IMR-90 (cell line): ENCODE results near the gene ACACB. TPM values are rescaled to one million over a fixed set of nuclear protein-coding genes. Genes with fewer than 3 reads are reported as not detected.

ENCODE experiments used
- ATAC-seq: fragments of 200-7000 bp; cut with Tn5 transposase; 2 replicates; pipeline ENCODE4 v1.9.1; 2020; ENCODE audit warnings: low read depth, mild to moderate bottlenecking, moderate library complexity
- BruUV-seq: library from RNA; stranded (reverse); fragments of 400-500 nt; replicated peaks from 2 replicates; lab custom pipeline; 2021; lab: Mats Ljungman, UMichigan
- CTCF ChIA-PET: fragments of 300-600 bp; formaldehyde crosslinking; extraction: SDS; loops from one replicate; lab custom pipeline; 2021; ENCODE audit warnings: antibody characterized with exemption; lab: Yijun Ruan, JAX
- POLR2A ChIA-PET: fragments of 300-600 bp; sonication (Branson Sonifier 250); formaldehyde crosslinking; loops from one replicate; lab custom pipeline; 2022; ENCODE audit warnings: antibody characterized with exemption; ENCODE audit not compliant: unreplicated experiment; lab: Charles Lee
- DNase-seq: peaks from one replicate; pipeline ENCODE4 v3.0.0; 2013
- H2AFZ ChIP-seq: replicated peaks from 2 replicates; pipeline ENCODE3; 2013; ENCODE audit warnings: low read length, mild to moderate bottlenecking; ENCODE audit not compliant: poor library complexity
- H2AK5ac ChIP-seq: 2 replicates; pipeline ENCODE4 v1.6.1; 2013; ENCODE audit warnings: low read depth, low read length, inconsistent platforms
- H2AK9ac ChIP-seq: replicated peaks from 2 replicates; pipeline ENCODE3; 2013; ENCODE audit warnings: mild to moderate bottlenecking, low read depth, low read length, moderate library complexity; ENCODE audit not compliant: poor library complexity
- H2BK120ac ChIP-seq: 2 replicates; pipeline ENCODE4 v1.6.1; 2013; ENCODE audit warnings: low read depth, low read length, inconsistent platforms
- H2BK15ac ChIP-seq: 3 replicates; pipeline ENCODE4 v1.6.1; 2013; ENCODE audit warnings: low read depth, low read length, inconsistent platforms
- H2BK20ac ChIP-seq: 2 replicates; pipeline ENCODE4 v1.6.1; 2013; ENCODE audit warnings: low read depth, mild to moderate bottlenecking, inconsistent platforms, low read length, moderate library complexity
- H2BK5ac ChIP-seq: 2 replicates; pipeline ENCODE4 v1.6.1; 2013; ENCODE audit warnings: mild to moderate bottlenecking, low read depth, low read length, inconsistent platforms; ENCODE audit not compliant: poor library complexity, severe bottlenecking
- H3K14ac ChIP-seq: replicated peaks from 2 replicates; pipeline ENCODE4 v1.6.1; 2013; ENCODE audit warnings: low read depth, low read length, inconsistent platforms
- H3K18ac ChIP-seq: 2 replicates; pipeline ENCODE4 v1.6.1; 2013; ENCODE audit warnings: low read depth, low read length, control low read depth
- H3K23ac ChIP-seq: 2 replicates; pipeline ENCODE4 v1.6.1; 2013; ENCODE audit warnings: low read depth, low read length, inconsistent platforms
- H3K27ac ChIP-seq: 2 replicates; pipeline ENCODE4 v1.5.1; 2013; ENCODE audit warnings: mild to moderate bottlenecking, control low read depth, low read length; ENCODE audit not compliant: insufficient read depth
- H3K27me3 ChIP-seq: 2 replicates; pipeline ENCODE4 v1.6.1; 2013; ENCODE audit warnings: low read length; ENCODE audit not compliant: control insufficient read depth, insufficient read depth
- H3K36me3 ChIP-seq: 2 replicates; pipeline ENCODE4 v1.6.1; 2013; ENCODE audit warnings: low read length, mixed read lengths; ENCODE audit not compliant: control insufficient read depth, insufficient read depth
- H3K4ac ChIP-seq: 2 replicates; pipeline ENCODE4 v1.6.1; 2013; ENCODE audit warnings: low read depth, low read length, inconsistent platforms
- H3K4me1 ChIP-seq: 2 replicates; pipeline ENCODE4 v1.6.1; 2013; ENCODE audit warnings: low read length, mixed read lengths; ENCODE audit not compliant: control insufficient read depth, insufficient read depth
- H3K4me2 ChIP-seq: 2 replicates; pipeline ENCODE4 v1.6.1; 2013; ENCODE audit warnings: low read depth, mild to moderate bottlenecking, control low read depth, low read length, moderate library complexity
- H3K4me3 ChIP-seq: 2 replicates; pipeline ENCODE4 v1.5.1; 2013; ENCODE audit warnings: low read depth, mild to moderate bottlenecking, control low read depth, low read length, moderate library complexity; ENCODE audit not compliant: insufficient read depth
- H3K56ac ChIP-seq: 2 replicates; pipeline ENCODE4 v1.6.1; 2013; ENCODE audit warnings: low read length, inconsistent platforms; ENCODE audit not compliant: insufficient read depth; ENCODE audit errors: extremely low read depth
- H3K79me1 ChIP-seq, 2 experiments: 2 replicates each; pipeline ENCODE4 v1.6.1; 2013; ENCODE audit warnings: low read length in 2 of 2, inconsistent platforms in 1 of 2, low read depth in 1 of 2
- H3K9ac ChIP-seq: 2 replicates; pipeline ENCODE4 v1.6.1; 2013; ENCODE audit warnings: low read depth, low read length, control low read depth
- H3K9me1 ChIP-seq: 2 replicates; pipeline ENCODE4 v1.6.1; 2013; ENCODE audit warnings: low read length, inconsistent platforms; ENCODE audit not compliant: insufficient read depth
- H3K9me3 ChIP-seq: 2 replicates; pipeline ENCODE4 v1.6.1; 2013; ENCODE audit warnings: low read length; ENCODE audit not compliant: control insufficient read depth, insufficient read depth
- H4K20me1 ChIP-seq: 2 replicates; pipeline ENCODE4 v1.6.1; 2013; ENCODE audit warnings: low read length, inconsistent platforms; ENCODE audit not compliant: insufficient read depth
- H4K5ac ChIP-seq: 2 replicates; pipeline ENCODE4 v1.6.1; 2013; ENCODE audit warnings: mild to moderate bottlenecking, low read depth, low read length, control low read depth
- H4K8ac ChIP-seq, 2 experiments: 2 replicates each; pipeline ENCODE4 v1.6.1; 2013; ENCODE audit warnings: low read depth in 2 of 2, low read length in 2 of 2, control low read depth in 1 of 2, inconsistent platforms in 1 of 2
- H4K91ac ChIP-seq: 2 replicates; pipeline ENCODE4 v1.6.1; 2013; ENCODE audit warnings: low read depth, low read length, inconsistent platforms; ENCODE audit not compliant: insufficient read depth
- BHLHE40 ChIP-seq: fragments of 150-350 bp; IDR thresholded peaks from 2 replicates; pipeline ENCODE4 v1.6.1; 2016; ENCODE audit warnings: mild to moderate bottlenecking, low read depth, low read length
- CEBPB ChIP-seq: IDR thresholded peaks from 2 replicates; pipeline ENCODE4 v1.6.1; 2012; ENCODE audit warnings: low read depth, low read length, improper control_type of control experiment
- CHD1 ChIP-seq: IDR thresholded peaks from 2 replicates; pipeline ENCODE4 v1.6.1; 2012; ENCODE audit warnings: low read depth, low read length, improper control_type of control experiment
- FOS ChIP-seq: fragments of 150-350 bp; IDR thresholded peaks from 2 replicates; pipeline ENCODE4 v1.6.1; 2016; ENCODE audit warnings: low read depth, low read length
- MAFK ChIP-seq: IDR thresholded peaks from 2 replicates; pipeline ENCODE4 v1.6.1; 2012; ENCODE audit warnings: low read depth, low read length, improper control_type of control experiment
- MAZ ChIP-seq: IDR thresholded peaks from 2 replicates; pipeline ENCODE4 v1.6.1; 2012; ENCODE audit warnings: low read depth, mild to moderate bottlenecking, low read length, improper control_type of control experiment, moderate library complexity, borderline replicate concordance
- MXI1 ChIP-seq: IDR thresholded peaks from 2 replicates; pipeline ENCODE4 v1.6.1; 2012; ENCODE audit warnings: low read depth, mild to moderate bottlenecking, low read length, moderate library complexity, borderline replicate concordance
- NFE2L2 ChIP-seq: fragments of 150-350 bp; IDR thresholded peaks from 2 replicates; pipeline ENCODE4 v1.6.1; 2016; ENCODE audit warnings: low read depth, mild to moderate bottlenecking, low read length
- POLR2A ChIP-seq: IDR thresholded peaks from 2 replicates; pipeline ENCODE4 v1.6.1; 2012; ENCODE audit warnings: mild to moderate bottlenecking, low read depth, low read length
- RAD21 ChIP-seq: IDR thresholded peaks from 2 replicates; pipeline ENCODE4 v1.6.1; 2012; ENCODE audit warnings: low read length, improper control_type of control experiment
- RCOR1 ChIP-seq: IDR thresholded peaks from 2 replicates; pipeline ENCODE4 v1.6.1; 2012; ENCODE audit warnings: mild to moderate bottlenecking, low read length, improper control_type of control experiment; ENCODE audit not compliant: insufficient replicate concordance
- RFX5 ChIP-seq: IDR thresholded peaks from 2 replicates; pipeline ENCODE4 v1.8.0; 2012; ENCODE audit warnings: low read depth, mild to moderate bottlenecking, low read length, moderate library complexity
- SMC3 ChIP-seq: fragments of 150-350 bp; IDR thresholded peaks from 2 replicates; pipeline ENCODE4 v1.6.1; 2016; ENCODE audit warnings: low read depth, mild to moderate bottlenecking, antibody characterized with exemption, low read length, moderate library complexity
- WGBS, 2 experiments: methylation state at CpG; one replicate each; pipeline versions ENCODE4 v1.1.5 to v1.1.7; 2013; ENCODE audit warnings: missing lambda C conversion rate in 2 of 2; ENCODE audit not compliant: insufficient read length in 1 of 2; ENCODE audit errors: extremely low coverage in 2 of 2; 5-methylcytosine and 5-hydroxymethylcytosine counted together
- dilution Hi-C: fragments of 300-500 bp; cut with HindIII; formaldehyde crosslinking; loops from one replicate; pipeline ENCODE4 v1.14.3; 2018; ENCODE audit warnings: low sequenced_read_pairs; ENCODE audit not compliant: unreplicated experiment
- in situ Hi-C: fragments of 300-500 bp; cut with MboI; formaldehyde crosslinking; loops from 3 replicates; pipeline ENCODE4 v1.14.3; 2019; ENCODE audit warnings: low sequenced_read_pairs, inconsistent platforms, mixed read lengths
- intact Hi-C: fragments of 100-400 bp; cut with micrococcal nuclease; formaldehyde crosslinking; loops from 2 replicates; pipeline ENCODE4 v1.10.0; 2022
- polyA plus RNA-seq, 3 experiments: library from polyadenylated mRNA; depleted of rRNA; stranded (reverse); fragments of >200 nt; gene quantifications; 2 replicates each; pipeline ENCODE4 v1.2.3, GENCODE V29; 2012; ENCODE audit warnings: low replicate concordance in 1 of 3
- total RNA-seq: library from RNA; depleted of rRNA; stranded (reverse); fragments of >200 nt; gene quantifications from 2 replicates; pipeline ENCODE4 v1.2.3, GENCODE V29; 2012
- TF ChIP-seq, protein P1 (sequence below): conservative IDR thresholded peaks from 2 replicates; pipeline ENCODE4 v1.5.1; 2012; ENCODE audit warnings: mild to moderate bottlenecking, low read depth, low read length, improper control_type of control experiment
- TF ChIP-seq, protein P2 (sequence below): fragments of 150-350 bp; IDR thresholded peaks from 2 replicates; pipeline ENCODE4 v1.6.1; 2016; ENCODE audit warnings: low read depth, mild to moderate bottlenecking, low read length, moderate library complexity, borderline replicate concordance
- TF ChIP-seq, protein P3 (sequence below): fragments of 150-350 bp; IDR thresholded peaks from 2 replicates; pipeline ENCODE4 v1.6.1; 2017; ENCODE audit warnings: mild to moderate bottlenecking, antibody characterized with exemption, low read length, low read depth

ACACB gene
- total and polyA plus RNA-seq, 2 of the 4 experiments (the other 2 are of a cell fraction) = 2.0 to 2.1 TPM

DNA sequence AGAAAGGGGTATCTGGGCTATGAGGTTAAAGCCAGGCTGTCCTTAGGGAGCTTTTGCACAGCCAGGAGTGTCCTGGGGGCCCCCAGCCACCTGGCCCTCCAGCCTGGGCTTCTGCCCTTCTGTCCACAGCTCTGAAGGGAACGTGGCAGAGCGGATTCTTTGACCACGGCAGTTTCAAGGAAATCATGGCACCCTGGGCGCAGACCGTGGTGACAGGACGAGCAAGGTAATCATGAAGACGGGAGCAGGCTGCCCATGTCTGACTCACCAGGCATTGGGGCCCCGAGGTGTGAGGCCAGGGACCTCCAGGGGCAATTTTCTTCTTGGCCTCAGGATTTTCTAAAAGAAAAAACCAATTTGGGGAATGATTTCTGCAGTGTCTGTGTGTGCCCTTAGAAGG lies 139.6 kb downstream of the ACACB start:
- DNase-seq = no peak
- H2AK9ac ChIP-seq = no peak overlapping the region
- H2BK20ac ChIP-seq = no peak overlapping the region
- no peak overlapping the region for H4K5ac ChIP-seq
- H2BK120ac ChIP-seq = no peak overlapping the region
- H2BK5ac ChIP-seq = no peak overlapping the region
- H2AK5ac ChIP-seq = no peak overlapping the region
- in situ Hi-C loops (no loop called here), dilution Hi-C loops (no loop called here), intact Hi-C loops (no loop called here)
- CTCF ChIA-PET = no interaction called here
- no peak overlapping the region for H3K23ac ChIP-seq
- TF ChIP-seq RAD21 (no peak), MAZ (no peak), CHD1 (no peak), MXI1 (no peak), NFE2L2 (no peak), RCOR1 (no peak), CEBPB (no peak), BHLHE40 (no peak), MAFK (no peak), SMC3 (no peak), FOS (no peak), POLR2A (no peak), RFX5 (no peak)
- TF ChIP-seq, protein P1, sequence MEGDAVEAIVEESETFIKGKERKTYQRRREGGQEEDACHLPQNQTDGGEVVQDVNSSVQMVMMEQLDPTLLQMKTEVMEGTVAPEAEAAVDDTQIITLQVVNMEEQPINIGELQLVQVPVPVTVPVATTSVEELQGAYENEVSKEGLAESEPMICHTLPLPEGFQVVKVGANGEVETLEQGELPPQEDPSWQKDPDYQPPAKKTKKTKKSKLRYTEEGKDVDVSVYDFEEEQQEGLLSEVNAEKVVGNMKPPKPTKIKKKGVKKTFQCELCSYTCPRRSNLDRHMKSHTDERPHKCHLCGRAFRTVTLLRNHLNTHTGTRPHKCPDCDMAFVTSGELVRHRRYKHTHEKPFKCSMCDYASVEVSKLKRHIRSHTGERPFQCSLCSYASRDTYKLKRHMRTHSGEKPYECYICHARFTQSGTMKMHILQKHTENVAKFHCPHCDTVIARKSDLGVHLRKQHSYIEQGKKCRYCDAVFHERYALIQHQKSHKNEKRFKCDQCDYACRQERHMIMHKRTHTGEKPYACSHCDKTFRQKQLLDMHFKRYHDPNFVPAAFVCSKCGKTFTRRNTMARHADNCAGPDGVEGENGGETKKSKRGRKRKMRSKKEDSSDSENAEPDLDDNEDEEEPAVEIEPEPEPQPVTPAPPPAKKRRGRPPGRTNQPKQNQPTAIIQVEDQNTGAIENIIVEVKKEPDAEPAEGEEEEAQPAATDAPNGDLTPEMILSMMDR = no peak
- TF ChIP-seq, protein P2, sequence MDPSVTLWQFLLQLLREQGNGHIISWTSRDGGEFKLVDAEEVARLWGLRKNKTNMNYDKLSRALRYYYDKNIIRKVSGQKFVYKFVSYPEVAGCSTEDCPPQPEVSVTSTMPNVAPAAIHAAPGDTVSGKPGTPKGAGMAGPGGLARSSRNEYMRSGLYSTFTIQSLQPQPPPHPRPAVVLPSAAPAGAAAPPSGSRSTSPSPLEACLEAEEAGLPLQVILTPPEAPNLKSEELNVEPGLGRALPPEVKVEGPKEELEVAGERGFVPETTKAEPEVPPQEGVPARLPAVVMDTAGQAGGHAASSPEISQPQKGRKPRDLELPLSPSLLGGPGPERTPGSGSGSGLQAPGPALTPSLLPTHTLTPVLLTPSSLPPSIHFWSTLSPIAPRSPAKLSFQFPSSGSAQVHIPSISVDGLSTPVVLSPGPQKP = no peak
- TF ChIP-seq, protein P3, sequence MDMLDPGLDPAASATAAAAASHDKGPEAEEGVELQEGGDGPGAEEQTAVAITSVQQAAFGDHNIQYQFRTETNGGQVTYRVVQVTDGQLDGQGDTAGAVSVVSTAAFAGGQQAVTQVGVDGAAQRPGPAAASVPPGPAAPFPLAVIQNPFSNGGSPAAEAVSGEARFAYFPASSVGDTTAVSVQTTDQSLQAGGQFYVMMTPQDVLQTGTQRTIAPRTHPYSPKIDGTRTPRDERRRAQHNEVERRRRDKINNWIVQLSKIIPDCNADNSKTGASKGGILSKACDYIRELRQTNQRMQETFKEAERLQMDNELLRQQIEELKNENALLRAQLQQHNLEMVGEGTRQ = no peak
- no peak overlapping the region for H4K91ac ChIP-seq
- no peak overlapping the region for H3K4me3 ChIP-seq
- POLR2A ChIA-PET = interaction anchor here (0.6 kb wide), 1 partner anchor 23 kb away, joined by 3 read pairs; no protein-coding TSS in a partner anchor
- no peak for ATAC-seq
- H3K56ac ChIP-seq = no peak overlapping the region
- H3K4ac ChIP-seq = no peak overlapping the region
- H2AFZ ChIP-seq = no peak overlapping the region
- 63% methylated on average over 4 of the region's 8 CpGs; no CpG with 5 or more reads in 1 of the 2 experiments for WGBS, 2 experiments
- H4K20me1 ChIP-seq = no peaks in the 10 kb centered on the region
- H3K4me1 ChIP-seq = no peaks in the 10 kb centered on the region
- H2BK15ac ChIP-seq = no peak overlapping the region
- no peaks in the 10 kb centered on the region for H3K27me3 ChIP-seq
- no peaks in the 10 kb centered on the region for H3K9me1 ChIP-seq
- H4K8ac ChIP-seq = no peak overlapping the region
- BruUV-seq = no TSS peak
- no peak overlapping the region for H3K14ac ChIP-seq
- H3K36me3 ChIP-seq = peaks cover 3% of the 10 kb centered on the region; the same call in 1 of the 2 replicates
- H3K9me3 ChIP-seq = peaks cover 8% of the 10 kb centered on the region; the same call in 1 of the 2 replicates
- H3K27ac ChIP-seq = no peak overlapping the region
- H3K79me1 ChIP-seq = no peaks in the 10 kb centered on the region
- H3K4me2 ChIP-seq = no peak overlapping the region
- no peak overlapping the region for H3K18ac ChIP-seq
- H3K9ac ChIP-seq = no peak overlapping the region
